Measurements from ENCODE around the gene LLGL1. TPM values are rescaled to one million over a fixed set of nuclear protein-coding genes. Genes with fewer than 3 reads are reported as not detected.

LLGL1 gene
- total and polyA plus RNA-seq, 2 donors (not counting 1 experiment from before 2014, with no cell fraction given): 14.9 to 15.2 TPM

GRCh38 chr17:18182978-18183333 lies 42.5 kb upstream of the LLGL1 start:
- Histone ChIP-seq H3K79me2 (ENCODE audit: control insufficient read depth, insufficient read depth, low read length) (peaks cover 44% of the 10 kb centered on the region), H2AFZ (ENCODE audit: insufficient read depth, low read depth, low read length, poor library complexity, severe bottlenecking) (peak overlapping the region; percentile 88), H3K9me3 (ENCODE audit: control extremely low read depth in 1 of 3, control insufficient read depth in 2 of 3, insufficient read depth in 1 of 3, low read length in 2 of 3) (no peaks in the 10 kb centered on the region), H3K36me3 (replicated peaks in 1 of 2; ENCODE audit: control extremely low read depth in 1 of 2, control insufficient read depth in 1 of 2, extremely low read depth in 1 of 2, insufficient read depth in 2 of 2, low read length in 1 of 2) (peaks cover 4 to 21% of the 10 kb centered on the region in 2 experiments), H3K4me3 (ENCODE audit: control extremely low read depth in 1 of 5, extremely low read depth in 1 of 5, insufficient read depth in 1 of 5, low read depth in 2 of 5, low read length in 4 of 5) (peak overlapping the region; percentile 65 to 94 (median 81)), H3K27me3 (replicated peaks in 1 of 4; ENCODE audit: control extremely low read depth in 1 of 4, control insufficient read depth in 3 of 4, insufficient read depth in 4 of 4, low read length in 3 of 4) (no peaks in the 10 kb centered on the region), H3K4me1 (ENCODE audit: control insufficient read depth in 2 of 2, insufficient read depth in 2 of 2, low read length in 2 of 2) (peaks cover 39 to 43% of the 10 kb centered on the region in 2 donors), H3K27ac (ENCODE audit: low read length in 2 of 2) (peak overlapping the region; percentile 93 to 96), H3K4me2 (replicated peaks; ENCODE audit: low read depth, low read length, poor library complexity, severe bottlenecking) (peak overlapping the region; percentile 97), H4K20me1 (ENCODE audit: control insufficient read depth, insufficient read depth, low read length, poor library complexity, severe bottlenecking) (peaks cover 34% of the 10 kb centered on the region), H3K9ac (ENCODE audit: low read length) (peak overlapping the region; percentile 93)
- peaks cover 44% of the 10 kb centered on the region for H3K4me1 Mint-ChIP-seq
- no peak for TF ChIP-seq EZH2 (IDR thresholded peaks at IDR 0.05; ENCODE audit: borderline replicate concordance, insufficient read depth, low read depth, low read length, poor library complexity, severe bottlenecking)
- TF ChIP-seq, protein P1, sequence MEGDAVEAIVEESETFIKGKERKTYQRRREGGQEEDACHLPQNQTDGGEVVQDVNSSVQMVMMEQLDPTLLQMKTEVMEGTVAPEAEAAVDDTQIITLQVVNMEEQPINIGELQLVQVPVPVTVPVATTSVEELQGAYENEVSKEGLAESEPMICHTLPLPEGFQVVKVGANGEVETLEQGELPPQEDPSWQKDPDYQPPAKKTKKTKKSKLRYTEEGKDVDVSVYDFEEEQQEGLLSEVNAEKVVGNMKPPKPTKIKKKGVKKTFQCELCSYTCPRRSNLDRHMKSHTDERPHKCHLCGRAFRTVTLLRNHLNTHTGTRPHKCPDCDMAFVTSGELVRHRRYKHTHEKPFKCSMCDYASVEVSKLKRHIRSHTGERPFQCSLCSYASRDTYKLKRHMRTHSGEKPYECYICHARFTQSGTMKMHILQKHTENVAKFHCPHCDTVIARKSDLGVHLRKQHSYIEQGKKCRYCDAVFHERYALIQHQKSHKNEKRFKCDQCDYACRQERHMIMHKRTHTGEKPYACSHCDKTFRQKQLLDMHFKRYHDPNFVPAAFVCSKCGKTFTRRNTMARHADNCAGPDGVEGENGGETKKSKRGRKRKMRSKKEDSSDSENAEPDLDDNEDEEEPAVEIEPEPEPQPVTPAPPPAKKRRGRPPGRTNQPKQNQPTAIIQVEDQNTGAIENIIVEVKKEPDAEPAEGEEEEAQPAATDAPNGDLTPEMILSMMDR (IDR thresholded peaks at IDR 0.05): no peak
- WGBS (ENCODE audit: insufficient coverage): 1% methylated on average over 33 of the region's 33 CpGs
- no peaks in the 10 kb centered on the region for H3K9me3 Mint-ChIP-seq (ENCODE audit: insufficient read depth)
- ChIA-PET POLR2A (interaction anchor here (1.0 to 3.1 kb wide), 5 partner anchors 25 to 211 kb away, joined by 4 to 30 read pairs (median 8); partner anchors contain the start of genes ATPAF2, DRC3, GID4 and TOM1L2), CTCF (interaction anchor here (0.8 to 1.3 kb wide), 4 partner anchors 23 to 41 kb away, joined by 3 to 6 read pairs (median 3); no protein-coding TSS in a partner anchor)
- peak overlapping the region; percentile 99 for H3K4me3 Mint-ChIP-seq
- no peaks in the 10 kb centered on the region for H3K27me3 Mint-ChIP-seq
- intact Hi-C loops (cut with micrococcal nuclease): loop anchor here (1.0 to 2.0 kb wide), 8 partner anchors 25 to 346 kb away; partner anchors contain the start of genes DRC3, DRG2, FLII and LLGL1
- ATAC-seq (ENCODE audit: low read depth) (peak; percentile 48), DNase-seq (no peak)
- peak overlapping the region; percentile 100 for H3K27ac Mint-ChIP-seq

Data from B cell (primary cell).